Testis (tissue), 3 donors: Measurements from ENCODE around the gene ELAC2. TPM values are rescaled to one million over a fixed set of nuclear protein-coding genes. Genes with fewer than 3 reads are reported as not detected.

ENCODE experiments used
- DNase-seq: peaks from one replicate; pipeline ENCODE4 v3.0.0-alpha.2; 2019
- H3K27ac ChIP-seq, 2 donors: fragments of 200-600 bp; sonication (generic); one replicate each; pipeline ENCODE4 v1.5.1; 2019
- H3K27me3 ChIP-seq: fragments of 200-600 bp; sonication (generic); one replicate; pipeline ENCODE4 v1.5.1; 2019
- H3K36me3 ChIP-seq: fragments of 200-600 bp; sonication (generic); one replicate; pipeline ENCODE4 v1.5.1; 2017; ENCODE audit warnings: low read depth; ENCODE audit errors: missing control alignments
- H3K4me1 ChIP-seq: fragments of 200-600 bp; sonication (generic); one replicate; pipeline ENCODE4 v1.5.1; 2019
- H3K4me3 ChIP-seq, 2 donors: fragments of 200-600 bp; sonication (generic); one replicate each; pipeline ENCODE4 v1.5.1; 2017 to 2019
- H3K9me3 ChIP-seq: fragments of 200-600 bp; sonication (generic); one replicate; pipeline ENCODE4 v1.5.1; 2017
- POLR2A ChIP-seq: fragments of 450-650 bp; IDR thresholded peaks from one replicate; pipeline ENCODE4 v1.6.1; 2017; ENCODE audit warnings: antibody characterized with exemption, mild to moderate bottlenecking, moderate library complexity
- WGBS, 2 donors: methylation state at CpG; one replicate each; pipeline ENCODE4 v1.1.5; 2018; 5-methylcytosine and 5-hydroxymethylcytosine counted together
- intact Hi-C: fragments of 100-400 bp; cut with DNase I; formaldehyde crosslinking; loops from one replicate; pipeline ENCODE4 v1.15.1; 2023; ENCODE audit warnings: low total_unique reads
- polyA plus RNA-seq: library from polyadenylated mRNA; stranded (reverse); fragments of 350-450 nt; fragmentation: Illumina TruSeq; extraction: RNeasy Lipid Tissue Mini Kit (QIAGEN cat#74804); gene quantifications from one replicate; pipeline ENCODE4 v1.2.3, GENCODE V29; 2014; ENCODE audit warnings: low read depth, low replicate concordance; ENCODE audit not compliant: insufficient read depth
- total RNA-seq, 2 donors: library from RNA; depleted of rRNA; stranded (reverse); fragments of >200 nt; gene quantifications; one replicate each; pipeline ENCODE4 v1.2.3, GENCODE V29; 2016
- TF ChIP-seq, protein P1 (sequence below), 3 experiments: fragments of 450-650 bp in 2 of 3; fragments of 200-600 bp in 1 of 3; sonication (generic) in 1 of 3; IDR thresholded peaks; one replicate each; pipeline ENCODE4 v1.5.1; 2016 to 2019; ENCODE audit warnings: antibody characterized with exemption in 3 of 3, mild to moderate bottlenecking in 2 of 3, moderate library complexity in 1 of 3

Gene ELAC2
- total and polyA plus RNA-seq, 3 donors from 2014 or later, result 65.0 to 114 (median 108) TPM

GRCh38 chr17:12958786-12959185 lies 59.0 kb downstream of the ELAC2 start:
- Histone ChIP-seq H3K4me1 (no peaks in the 10 kb centered on the region), H3K36me3 (no peaks in the 10 kb centered on the region), H3K4me3 (no peak overlapping the region), H3K9me3 (no peaks in the 10 kb centered on the region), H3K27ac (no peak overlapping the region), H3K27me3 (no peaks in the 10 kb centered on the region)
- TF ChIP-seq, protein P1, sequence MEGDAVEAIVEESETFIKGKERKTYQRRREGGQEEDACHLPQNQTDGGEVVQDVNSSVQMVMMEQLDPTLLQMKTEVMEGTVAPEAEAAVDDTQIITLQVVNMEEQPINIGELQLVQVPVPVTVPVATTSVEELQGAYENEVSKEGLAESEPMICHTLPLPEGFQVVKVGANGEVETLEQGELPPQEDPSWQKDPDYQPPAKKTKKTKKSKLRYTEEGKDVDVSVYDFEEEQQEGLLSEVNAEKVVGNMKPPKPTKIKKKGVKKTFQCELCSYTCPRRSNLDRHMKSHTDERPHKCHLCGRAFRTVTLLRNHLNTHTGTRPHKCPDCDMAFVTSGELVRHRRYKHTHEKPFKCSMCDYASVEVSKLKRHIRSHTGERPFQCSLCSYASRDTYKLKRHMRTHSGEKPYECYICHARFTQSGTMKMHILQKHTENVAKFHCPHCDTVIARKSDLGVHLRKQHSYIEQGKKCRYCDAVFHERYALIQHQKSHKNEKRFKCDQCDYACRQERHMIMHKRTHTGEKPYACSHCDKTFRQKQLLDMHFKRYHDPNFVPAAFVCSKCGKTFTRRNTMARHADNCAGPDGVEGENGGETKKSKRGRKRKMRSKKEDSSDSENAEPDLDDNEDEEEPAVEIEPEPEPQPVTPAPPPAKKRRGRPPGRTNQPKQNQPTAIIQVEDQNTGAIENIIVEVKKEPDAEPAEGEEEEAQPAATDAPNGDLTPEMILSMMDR (IDR thresholded peaks at IDR 0.05), result no peak
- no peak for TF ChIP-seq POLR2A
- 93 to 94% methylated on average over 12 of the region's 12 CpGs for WGBS, 2 donors
- intact Hi-C loops, result no loop called here
- DNase-seq, result no peak

- intact Hi-C loops, result no loop called here
- Histone ChIP-seq H3K4me1 (no peaks in the 10 kb centered on the region), H3K9me3 (no peaks in the 10 kb centered on the region), H3K27me3 (no peaks in the 10 kb centered on the region), H3K36me3 (no peaks in the 10 kb centered on the region), H3K4me3 (no peak overlapping the region), H3K27ac (no peak overlapping the region)
- no peak for DNase-seq
- TF ChIP-seq POLR2A, result no peak
- TF ChIP-seq, protein P1 (IDR thresholded peaks at IDR 0.05), result no peak
- WGBS, 2 donors, result 90 to 92% methylated on average over 5 of the region's 5 CpGs
Measured at GRCh38 chr17:12955521-12955920, 62.3 kb downstream of the ELAC2 start.

DNA sequence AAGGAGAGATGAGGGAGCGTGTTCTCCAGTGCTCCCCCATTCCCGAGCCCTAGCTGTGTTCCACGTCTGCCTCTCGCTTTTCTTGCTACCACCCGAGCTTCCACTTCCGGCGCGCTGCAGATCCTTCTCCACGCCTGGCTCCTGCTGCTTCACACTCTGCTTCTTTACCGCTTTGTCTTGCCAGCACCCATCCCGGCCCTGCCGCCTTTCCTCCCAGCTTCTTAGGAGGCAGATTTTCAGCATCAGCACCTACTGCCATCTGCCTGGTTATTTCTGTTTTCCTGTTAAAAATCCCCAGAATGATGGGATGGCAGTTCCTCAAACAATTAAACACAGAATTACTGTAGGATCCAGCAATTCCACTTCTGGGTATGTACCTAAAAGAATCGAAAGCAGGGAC lies 64.7 kb downstream of the ELAC2 start:
- Histone ChIP-seq H3K4me3 (no peak overlapping the region), H3K27me3 (no peaks in the 10 kb centered on the region), H3K36me3 (no peaks in the 10 kb centered on the region), H3K4me1 (no peaks in the 10 kb centered on the region), H3K27ac (no peak overlapping the region), H3K9me3 (no peaks in the 10 kb centered on the region)
- WGBS, 2 donors, result 94 to 96% methylated on average over 13 of the region's 13 CpGs
- TF ChIP-seq, protein P1 (IDR thresholded peaks at IDR 0.05), result no peak
- TF ChIP-seq POLR2A, result no peak
- intact Hi-C loops, result no loop called here
- DNase-seq, result no peak

- Histone ChIP-seq H3K27ac (no peak overlapping the region), H3K4me3 (no peak overlapping the region), H3K36me3 (no peaks in the 10 kb centered on the region), H3K9me3 (no peaks in the 10 kb centered on the region), H3K4me1 (no peaks in the 10 kb centered on the region), H3K27me3 (no peaks in the 10 kb centered on the region)
- 89 to 93% methylated on average over 4 of the region's 4 CpGs for WGBS, 2 donors
- TF ChIP-seq, protein P1 (IDR thresholded peaks at IDR 0.05), result no peak
- TF ChIP-seq POLR2A, result no peak
- intact Hi-C loops, result no loop called here
- DNase-seq, result no peak
Measured at GRCh38 chr17:12952012-12952411, 65.8 kb downstream of the ELAC2 start.

- no peaks in the 10 kb centered on the region for H3K27me3 ChIP-seq
- H3K9me3 ChIP-seq, result no peaks in the 10 kb centered on the region
- intact Hi-C loops, result no loop called here
- no peak for TF ChIP-seq POLR2A
- TF ChIP-seq, protein P1 (IDR thresholded peaks at IDR 0.05), result no peak
- H3K4me3 ChIP-seq, result no peak overlapping the region
- 83 to 100% methylated on average over 4 of the region's 4 CpGs for WGBS, 2 donors
- no peak for DNase-seq
- H3K4me1 ChIP-seq, result no peaks in the 10 kb centered on the region
- H3K27ac ChIP-seq, result no peak overlapping the region
- H3K36me3 ChIP-seq, result no peaks in the 10 kb centered on the region
Measured at GRCh38 chr17:12947047-12947446, 70.8 kb downstream of the ELAC2 start.
